Brain microvascular endothelial cell (primary cell): ENCODE data around the gene LYPD5.

ENCODE experiments used
- DNase-seq: peaks from one replicate; pipeline ENCODE4 v3.0.0-alpha.2; 2020
- H3K27ac ChIP-seq: fragments of 250-450 bp; sonication (Bioruptor Pico); 2 replicates; pipeline ENCODE4 v1.5.1; 2020; ENCODE audit warnings: mild to moderate bottlenecking, moderate library complexity
- H3K27me3 ChIP-seq: fragments of 250-450 bp; sonication (Bioruptor Pico); replicated peaks from 2 replicates; pipeline ENCODE4 v1.5.1; 2020; ENCODE audit warnings: mild to moderate bottlenecking
- H3K36me3 ChIP-seq: fragments of 250-450 bp; sonication (Bioruptor Pico); replicated peaks from 2 replicates; pipeline ENCODE4 v1.5.1; 2020; ENCODE audit warnings: mild to moderate bottlenecking
- H3K4me3 ChIP-seq: 2 replicates; pipeline ENCODE4 v1.5.1; 2011; ENCODE audit warnings: low read depth, mild to moderate bottlenecking, control low read depth, low read length, moderate library complexity
- CTCF ChIP-seq: IDR thresholded peaks from 2 replicates; pipeline ENCODE4 v1.5.1; 2011; ENCODE audit warnings: low read depth, mild to moderate bottlenecking, moderate library complexity, low read length, control low read depth, inconsistent platforms; ENCODE audit errors: missing control alignments
- in situ Hi-C: cut with HindIII; loops from 2 replicates; pipeline ENCODE4 v1.10.0; 2017; ENCODE audit warnings: low sequenced_read_pairs, low pct_ligation_motif_present

Gene LYPD5

GRCh38 chr19:43769256-43769655 lies 33.0 kb downstream of the LYPD5 start:
- no peak for DNase-seq
- H3K4me3 ChIP-seq: no peak overlapping the region
- no peaks in the 10 kb centered on the region for H3K27me3 ChIP-seq
- H3K27ac ChIP-seq: no peak overlapping the region
- H3K36me3 ChIP-seq: no peaks in the 10 kb centered on the region
- in situ Hi-C loops: no loop called here
- TF ChIP-seq CTCF: no peak

- no peak for TF ChIP-seq CTCF
- H3K36me3 ChIP-seq: no peaks in the 10 kb centered on the region
- DNase-seq: no peak
- H3K4me3 ChIP-seq: no peak overlapping the region
- H3K27ac ChIP-seq: no peak overlapping the region
- in situ Hi-C loops: no loop called here
- H3K27me3 ChIP-seq: no peaks in the 10 kb centered on the region
Measured at GRCh38 chr19:43768273-43769050, 33.8 kb downstream of the LYPD5 start.

DNA sequence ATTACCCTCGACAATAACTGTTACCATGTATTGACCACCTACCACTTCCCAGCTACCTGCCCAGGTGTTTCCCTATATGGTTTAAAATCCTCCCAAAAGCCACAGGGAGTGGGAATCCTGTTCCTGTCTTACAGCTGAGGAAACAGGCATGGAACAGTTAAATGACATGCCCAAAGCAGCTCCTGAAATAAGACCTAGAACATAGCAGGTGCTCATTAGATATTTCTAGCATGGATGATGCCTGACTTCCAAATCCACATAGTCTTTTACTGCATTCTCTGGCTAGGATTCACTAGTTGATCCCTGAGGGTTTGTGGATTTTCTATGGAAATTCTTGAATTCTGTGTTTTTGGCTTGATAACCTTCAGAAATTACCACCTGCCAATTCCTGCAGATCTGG lies 34.4 kb downstream of the LYPD5 start:
- H3K36me3 ChIP-seq: no peaks in the 10 kb centered on the region
- in situ Hi-C loops: no loop called here

DNA sequence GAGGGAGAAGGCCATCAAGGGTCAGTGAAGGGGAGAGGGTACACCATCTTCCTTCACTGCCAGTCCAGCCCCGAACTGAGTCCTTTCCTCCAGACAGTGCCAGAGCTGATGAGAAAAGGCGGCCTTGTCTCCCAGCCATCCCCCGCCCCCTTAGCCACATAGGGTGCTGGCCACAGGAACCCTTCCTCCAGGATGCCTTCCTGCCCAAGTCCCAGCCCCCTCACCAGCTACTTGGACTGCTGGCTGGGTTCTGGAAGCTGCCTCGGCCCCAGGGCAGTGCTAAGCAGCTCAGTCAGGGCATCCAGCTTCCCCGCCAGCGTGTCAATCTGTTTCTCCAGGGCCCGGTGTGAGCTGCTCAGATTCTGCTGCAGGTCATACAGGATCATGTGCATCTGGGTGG lies 34.9 kb downstream of the LYPD5 start:
- Histone ChIP-seq H3K27ac (no peak overlapping the region), H3K4me3 (no peak overlapping the region), H3K27me3 (no peaks in the 10 kb centered on the region), H3K36me3 (no peaks in the 10 kb centered on the region)
- DNase-seq: no peak
- in situ Hi-C loops: no loop called here
- no peak for TF ChIP-seq CTCF

More for the DNA sequence above, 34.4 kb downstream of the LYPD5 start:
- no peaks in the 10 kb centered on the region for H3K27me3 ChIP-seq
- TF ChIP-seq CTCF: no peak
- H3K4me3 ChIP-seq: no peak overlapping the region
- no peak overlapping the region for H3K27ac ChIP-seq
- DNase-seq: no peak

- H3K27ac ChIP-seq: no peak overlapping the region
- no peak for TF ChIP-seq CTCF
- in situ Hi-C loops: no loop called here
- no peaks in the 10 kb centered on the region for H3K36me3 ChIP-seq
- H3K4me3 ChIP-seq: no peak overlapping the region
- DNase-seq: no peak
- H3K27me3 ChIP-seq: no peaks in the 10 kb centered on the region
Measured at GRCh38 chr19:43766755-43767043, 35.5 kb downstream of the LYPD5 start.
